GM12878 (cell line): ENCODE data around the gene TM4SF4. TPM values are rescaled to one million over a fixed set of nuclear protein-coding genes. Genes with fewer than 3 reads are reported as not detected.

Source experiments
- ATAC-seq: fragments of 200-7000 bp; cut with Tn5 transposase; 3 replicates; pipeline ENCODE4 v1.9.1; 2020; ENCODE audit warnings: mild to moderate bottlenecking, moderate library complexity
- BruUV-seq: library from RNA; stranded (reverse); fragments of 400-500 nt; replicated peaks from 2 replicates; lab custom pipeline; 2021; lab: Mats Ljungman, UMichigan
- CTCF ChIA-PET: fragments of 300-600 bp; sonication (Branson Sonifier 250); formaldehyde crosslinking; extraction: SDS; loops from one replicate; lab custom pipeline; 2021; ENCODE audit warnings: inconsistent platforms; lab: Yijun Ruan, JAX
- POLR2A ChIA-PET: fragments of 350-600 bp; formaldehyde crosslinking; extraction: SDS; loops from one replicate; lab custom pipeline; 2021; ENCODE audit warnings: inconsistent platforms; lab: Charles Lee
- RAD21 ChIA-PET: fragments of 300-600 bp; sonication (Branson Sonifier 250); formaldehyde crosslinking; loops from one replicate; lab custom pipeline; 2023; ENCODE audit warnings: antibody characterized with exemption; ENCODE audit not compliant: unreplicated experiment; lab: Charles Lee
- SMC1A ChIA-PET: fragments of 300-600 bp; sonication (Branson Sonifier 250); formaldehyde crosslinking; loops from one replicate; lab custom pipeline; 2023; ENCODE audit not compliant: unreplicated experiment, uncharacterized antibody; lab: Charles Lee
- DNase-seq: peaks from one replicate; pipeline ENCODE4 v3.0.0-alpha.2; 2011; ENCODE audit warnings: low read depth, low spot score
- FAIRE-seq: peaks from 3 replicates; lab custom pipeline; 2011; peaks lifted over from hg19 to GRCh38; lab: Jason Lieb, UNC
- H2AFZ ChIP-seq: 2 replicates; pipeline ENCODE4 v1.6.0; 2011; ENCODE audit warnings: low read depth, low read length, control low read depth; ENCODE audit not compliant: control insufficient read depth
- H3K27ac ChIP-seq: 2 replicates; pipeline ENCODE4 v1.5.1; 2011; ENCODE audit warnings: control low read depth; ENCODE audit not compliant: control insufficient read depth, insufficient read depth
- H3K27me3 ChIP-seq, 2 experiments: replicated peaks in 1 of 2; 2 replicates each; pipeline versions ENCODE4 v1.6.0 to v1.6.1; 2011; ENCODE audit warnings: low read length in 1 of 2; ENCODE audit not compliant: control insufficient read depth in 2 of 2, insufficient read depth in 2 of 2
- H3K36me3 ChIP-seq, 2 experiments: 2 replicates each; pipeline ENCODE4 v1.5.1; 2011; ENCODE audit warnings: low read length in 1 of 2; ENCODE audit not compliant: control insufficient read depth in 2 of 2, insufficient read depth in 2 of 2
- H3K4me1 ChIP-seq: 2 replicates; pipeline ENCODE4 v1.6.1; 2011; ENCODE audit warnings: mild to moderate bottlenecking, low read length, moderate library complexity, mixed read lengths; ENCODE audit not compliant: control insufficient read depth, insufficient read depth
- H3K4me2 ChIP-seq: 2 replicates; pipeline ENCODE4 v1.6.0; 2011; ENCODE audit warnings: control low read depth; ENCODE audit not compliant: control insufficient read depth, insufficient read depth
- H3K4me3 ChIP-seq: fragments of 200-600 bp; sonication (generic); 2 replicates; pipeline ENCODE4 v1.5.1; 2016
- H3K79me2 ChIP-seq: 2 replicates; pipeline ENCODE4 v1.6.0; 2011; ENCODE audit warnings: low read length; ENCODE audit not compliant: control insufficient read depth, insufficient read depth
- H3K9ac ChIP-seq: 2 replicates; pipeline ENCODE4 v1.8.0; 2011; ENCODE audit warnings: low read length, control low read depth, mixed read lengths; ENCODE audit not compliant: control insufficient read depth, insufficient read depth
- H3K9me3 ChIP-seq: replicated peaks from 3 replicates; pipeline ENCODE4 v1.5.1; 2011; ENCODE audit warnings: mild to moderate bottlenecking, low read length; ENCODE audit not compliant: control insufficient read depth, insufficient read depth
- H4K20me1 ChIP-seq: 2 replicates; pipeline ENCODE4 v1.6.0; 2011; ENCODE audit not compliant: control insufficient read depth, insufficient read depth
- BACH1 ChIP-seq: fragments of 450-650 bp; IDR thresholded peaks from 2 replicates; pipeline ENCODE4 v1.6.1; 2017; ENCODE audit warnings: mild to moderate bottlenecking, borderline replicate concordance
- EGR1 ChIP-seq, 2 experiments: IDR thresholded peaks; 1 replicate in 1 of 2; 2 replicates in 1 of 2; pipeline ENCODE4 v1.6.1; 2011 to 2012; ENCODE audit warnings: low read depth in 2 of 2, low read length in 2 of 2, borderline replicate concordance in 1 of 2, mild to moderate bottlenecking in 1 of 2, moderate library complexity in 1 of 2
- EZH2 ChIP-seq: IDR thresholded peaks from 2 replicates; pipeline ENCODE4 v1.6.1; 2012; ENCODE audit warnings: low read depth, mild to moderate bottlenecking, control low read depth, inconsistent platforms, low read length, borderline replicate concordance; ENCODE audit not compliant: control insufficient read depth
- FOS ChIP-seq: IDR thresholded peaks from 3 replicates; pipeline ENCODE4 v1.6.1; 2011; ENCODE audit warnings: borderline replicate concordance; ENCODE audit not compliant: insufficient read length; ENCODE audit errors: extremely low read depth
- GABPA ChIP-seq: IDR thresholded peaks from 2 replicates; pipeline ENCODE4 v1.6.1; 2014; ENCODE audit warnings: antibody characterized with exemption, low read depth, mild to moderate bottlenecking, inconsistent platforms
- MLLT1 ChIP-seq: fragments of 450-650 bp; IDR thresholded peaks from 2 replicates; pipeline ENCODE4 v1.6.1; 2016; ENCODE audit warnings: mild to moderate bottlenecking
- POLR2AphosphoS5 ChIP-seq: IDR thresholded peaks from 2 replicates; pipeline ENCODE4 v1.6.1; 2011; ENCODE audit warnings: mild to moderate bottlenecking, low read length, inconsistent platforms
- POU2F2 ChIP-seq: IDR thresholded peaks from 3 replicates; pipeline ENCODE4 v1.6.1; 2011; ENCODE audit warnings: low read depth, mild to moderate bottlenecking, low read length, borderline replicate concordance
- STAT3 ChIP-seq: IDR thresholded peaks from 2 replicates; pipeline ENCODE4 v1.6.1; 2011; ENCODE audit warnings: low read depth, low read length, improper control_type of control experiment
- WGBS: methylation state at CpG from one replicate; pipeline ENCODE4 v1.1.6; 2016; ENCODE audit warnings: low lambda C conversion rate; ENCODE audit not compliant: insufficient replicate concordance, insufficient coverage; ENCODE audit errors: missing lambda C conversion rate; 5-methylcytosine and 5-hydroxymethylcytosine counted together
- in situ Hi-C: fragments of 300-500 bp; cut with MboI; formaldehyde crosslinking; loops from 9 replicates; pipeline ENCODE4 v1.14.3; 2018; ENCODE audit warnings: mixed read lengths
- intact Hi-C: fragments of 100-400 bp; cut with micrococcal nuclease; formaldehyde crosslinking; loops from one replicate; pipeline ENCODE4 v1.14.2; 2022; ENCODE audit not compliant: unreplicated experiment
- polyA plus RNA-seq, 11 experiments: library from polyadenylated mRNA; depleted of rRNA in 4 of 11; unstranded in 6 of 11; stranded (reverse) in 5 of 11; fragments of >200 nt; fragmentation: Nextera tagmentation in 4 of 11; fragmentation: Illumina TruSeq in 1 of 11; extraction: Ambion mirVana in 4 of 11; extraction: Trizol in 1 of 11; gene quantifications; 1 replicate in 1 of 11; 2 replicates in 10 of 11; pipeline versions ENCODE4 v1.2.1 to v1.2.3, GENCODE V29; 2011 to 2016; ENCODE audit warnings: inconsistent platforms in 2 of 11, missing spikeins in 2 of 11, low read depth in 1 of 11
- total RNA-seq, 4 experiments: library from RNA; depleted of rRNA in 3 of 4; stranded (reverse); fragments of >200 nt in 3 of 4; fragmentation: Illumina TruSeq in 1 of 4; extraction: Trizol in 1 of 4; gene quantifications; 2 replicates each; pipeline versions ENCODE4 v1.2.1 to v1.2.3, GENCODE V29; 2013 to 2021

TM4SF4 gene
- total and polyA plus RNA-seq, 10 of the 15 experiments (the other 5 are each of a cell fraction or from before 2014, with no cell fraction given) = 0.06 to 1.3 TPM; not detected in 8

DNA sequence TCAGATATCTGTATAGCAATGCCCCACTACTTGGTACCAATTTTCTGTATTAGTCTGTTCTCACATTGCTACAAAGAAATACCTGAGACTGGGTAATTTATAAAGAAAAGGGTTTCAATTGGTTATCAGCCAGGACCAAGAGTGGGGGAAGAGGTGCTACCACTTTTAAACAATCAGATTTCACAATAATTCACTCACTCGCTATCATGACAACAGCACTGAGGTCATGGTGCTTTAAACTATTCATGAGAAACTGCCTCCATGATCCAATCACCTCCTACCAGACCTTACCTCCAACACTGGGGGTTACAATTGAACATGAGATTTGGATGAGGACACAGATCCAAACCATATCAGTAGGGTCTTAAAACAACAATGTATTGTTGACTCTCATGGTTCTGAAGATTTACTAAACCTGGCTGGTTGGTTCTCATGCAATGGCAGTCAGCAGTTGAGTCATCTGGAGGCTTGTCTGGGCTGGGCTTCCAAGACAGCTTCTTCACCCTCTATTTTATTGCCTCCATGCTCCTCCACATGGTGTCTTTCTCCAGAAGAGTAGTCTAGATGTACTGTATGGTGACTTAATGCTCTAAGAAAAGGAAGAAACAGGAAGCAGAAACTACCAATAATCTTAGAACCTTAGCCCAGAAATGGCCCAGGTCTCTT, 21.2 kb upstream of the TM4SF4 start:
- H3K79me2 ChIP-seq = no peaks in the 10 kb centered on the region
- H3K4me3 ChIP-seq = no peak overlapping the region
- WGBS = 90% methylated on average over 1 of the region's 1 CpG
- no peaks in the 10 kb centered on the region for H3K36me3 ChIP-seq
- DNase-seq (no peak), ATAC-seq (no peak), FAIRE-seq (no peak)
- H3K9me3 ChIP-seq = peaks cover 6% of the 10 kb centered on the region
- no peak overlapping the region for H3K9ac ChIP-seq
- TF ChIP-seq FOS (no peak), POU2F2 (no peak), MLLT1 (no peak), GABPA (no peak), EZH2 (no peak), STAT3 (no peak), POLR2AphosphoS5 (no peak), EGR1 (IDR thresholded peaks at IDR 0.05; ENCODE audit: borderline replicate concordance in 1 of 2, low read depth in 2 of 2, low read length in 2 of 2) (no peak), BACH1 (no peak)
- ChIA-PET POLR2A (no interaction called here), RAD21 (no interaction called here), SMC1A (no interaction called here), CTCF (interaction anchor here (1.0 kb wide), 1 partner anchor 77 kb away, joined by 3 read pairs; no protein-coding TSS in a partner anchor)
- H3K27ac ChIP-seq = no peak overlapping the region
- no TSS peak for BruUV-seq
- H3K27me3 ChIP-seq = no peaks in the 10 kb centered on the region
- no peak overlapping the region for H3K4me2 ChIP-seq
- no peaks in the 10 kb centered on the region for H3K4me1 ChIP-seq
- no peaks in the 10 kb centered on the region for H4K20me1 ChIP-seq
- intact Hi-C loops (no loop called here), in situ Hi-C loops (no loop called here)
- H2AFZ ChIP-seq = no peak overlapping the region
